HS-5 (cell line): ENCODE results near the gene NKX1-2.

ENCODE experiments used
- DNase-seq: peaks from one replicate; pipeline ENCODE4 v3.0.0-alpha.2; 2012; ENCODE audit warnings: low read depth

Gene NKX1-2

DNA sequence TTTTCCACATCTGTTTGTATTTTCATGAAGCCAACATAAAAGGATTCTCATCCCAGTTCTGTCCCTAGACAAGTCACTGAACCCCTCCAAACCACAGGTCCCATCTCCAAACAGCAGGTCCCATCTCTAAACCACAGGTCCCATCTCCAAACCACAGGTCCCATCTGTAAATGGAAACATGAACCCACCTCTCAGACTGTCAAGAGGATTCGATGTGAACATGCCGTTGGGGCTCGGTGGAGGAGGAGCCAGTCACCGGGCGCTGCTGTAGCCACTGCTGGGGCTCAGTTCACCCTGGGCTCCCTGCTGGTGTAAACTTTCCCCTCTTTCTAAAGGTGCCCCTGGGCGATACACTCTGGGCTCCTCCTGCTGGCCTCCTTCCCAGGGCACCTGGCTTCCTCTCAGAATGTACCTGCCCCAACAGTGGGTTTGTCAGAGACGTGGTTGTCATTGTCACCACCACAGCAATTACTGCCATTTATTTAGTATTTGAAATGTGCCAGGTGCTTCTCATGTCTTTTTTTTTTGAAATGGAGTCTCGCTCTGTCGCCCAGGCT is 24.8 kb upstream of the NKX1-2 start:
- DNase-seq, result no peak

DNA sequence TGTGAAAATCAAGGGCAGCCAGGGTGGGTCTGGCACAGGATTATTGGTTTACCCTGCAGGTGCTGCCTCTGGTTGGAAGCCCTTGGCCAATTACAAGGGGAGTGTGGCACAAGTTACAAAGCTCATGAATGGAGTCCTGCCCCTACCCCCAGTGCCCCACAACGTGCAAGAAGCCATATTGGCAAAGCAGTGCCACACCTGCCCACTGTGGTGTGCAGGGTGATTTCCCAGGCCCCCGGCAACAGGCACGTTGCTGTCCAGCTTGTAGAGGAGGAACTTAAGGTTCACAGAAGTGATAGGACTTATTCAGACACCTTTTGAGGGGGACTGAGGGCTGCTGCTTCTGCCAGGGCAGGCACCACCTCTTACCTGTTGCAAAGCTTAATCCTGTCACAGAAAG is 23.2 kb upstream of the NKX1-2 start:
- no peak for DNase-seq

- no peak for DNase-seq
These were observed 22.2 kb upstream of the NKX1-2 start for GRCh38 chr10:124472071-124472470.

GRCh38 chr10:124470544-124471434 is 21.0 kb upstream of the NKX1-2 start:
- DNase-seq, result no peak

DNA sequence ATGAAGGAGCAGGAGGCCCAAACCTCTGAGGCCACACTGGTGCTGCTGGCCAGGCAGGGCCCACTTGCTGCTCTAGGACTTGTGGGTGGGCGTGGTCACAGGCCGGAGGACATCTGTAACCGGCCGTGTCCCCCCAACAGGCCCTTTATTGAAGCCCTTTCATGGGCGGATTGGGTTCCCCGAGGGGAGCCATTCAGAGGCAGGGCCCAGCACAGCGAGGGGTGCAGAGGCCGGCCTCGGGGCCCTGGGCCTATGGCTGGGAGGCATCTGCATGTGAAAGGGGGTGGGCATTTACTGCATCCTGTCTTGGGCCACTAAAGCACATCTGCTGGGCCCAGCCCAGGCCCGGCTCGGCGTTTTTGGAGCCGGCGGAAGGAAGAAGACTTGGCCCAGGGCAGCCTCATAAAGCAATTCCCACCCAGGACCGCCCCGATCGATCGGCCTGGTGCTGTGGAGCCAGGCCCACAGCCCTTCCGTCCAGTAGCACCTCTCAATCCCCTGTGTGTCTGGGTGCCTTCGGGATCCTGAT is 20.2 kb upstream of the NKX1-2 start:
- no peak for DNase-seq

DNA sequence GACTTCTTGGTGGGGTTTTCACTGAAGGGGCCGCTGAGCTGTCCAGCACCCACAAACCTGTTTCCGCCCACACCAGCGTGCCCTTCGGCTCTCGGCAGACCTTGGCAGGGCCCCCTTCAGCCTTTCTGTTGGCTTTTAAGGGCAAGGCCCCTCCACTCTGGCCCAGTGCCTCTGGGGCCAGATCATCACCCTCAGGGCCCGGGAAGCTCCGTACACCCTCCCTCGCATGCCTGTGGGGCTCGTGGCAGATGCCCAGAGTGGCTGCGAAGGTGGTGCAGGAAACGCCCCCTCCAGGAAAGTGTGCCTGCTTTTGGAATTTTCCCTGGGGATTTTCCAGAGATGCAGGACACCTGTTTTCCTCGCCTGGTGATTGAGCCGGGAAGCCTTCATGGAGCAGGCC is 18.8 kb upstream of the NKX1-2 start:
- no peak for DNase-seq

DNA sequence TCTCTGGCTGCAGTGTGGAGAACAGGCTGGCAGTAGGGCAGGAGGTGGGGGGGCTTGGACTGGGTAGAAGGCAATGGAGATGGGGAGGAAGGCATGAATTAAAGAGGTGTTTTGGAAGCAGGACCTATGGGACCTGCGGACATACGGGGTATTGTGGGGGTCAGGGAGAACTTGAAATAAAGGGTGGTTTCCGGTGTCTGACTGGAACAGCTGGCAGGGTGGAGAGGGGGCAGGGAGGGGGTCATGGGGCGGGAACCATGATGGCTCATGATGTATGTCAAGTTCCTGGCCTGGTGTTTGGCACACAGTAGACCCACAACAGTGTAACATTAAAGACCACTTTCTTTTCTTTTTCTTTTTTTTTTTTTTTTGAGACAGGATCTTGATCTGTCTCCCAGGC is 17.3 kb upstream of the NKX1-2 start:
- no peak for DNase-seq

- DNase-seq, result no peak
These were observed 16.1 kb upstream of the NKX1-2 start for GRCh38 chr10:124465777-124466488.

DNA sequence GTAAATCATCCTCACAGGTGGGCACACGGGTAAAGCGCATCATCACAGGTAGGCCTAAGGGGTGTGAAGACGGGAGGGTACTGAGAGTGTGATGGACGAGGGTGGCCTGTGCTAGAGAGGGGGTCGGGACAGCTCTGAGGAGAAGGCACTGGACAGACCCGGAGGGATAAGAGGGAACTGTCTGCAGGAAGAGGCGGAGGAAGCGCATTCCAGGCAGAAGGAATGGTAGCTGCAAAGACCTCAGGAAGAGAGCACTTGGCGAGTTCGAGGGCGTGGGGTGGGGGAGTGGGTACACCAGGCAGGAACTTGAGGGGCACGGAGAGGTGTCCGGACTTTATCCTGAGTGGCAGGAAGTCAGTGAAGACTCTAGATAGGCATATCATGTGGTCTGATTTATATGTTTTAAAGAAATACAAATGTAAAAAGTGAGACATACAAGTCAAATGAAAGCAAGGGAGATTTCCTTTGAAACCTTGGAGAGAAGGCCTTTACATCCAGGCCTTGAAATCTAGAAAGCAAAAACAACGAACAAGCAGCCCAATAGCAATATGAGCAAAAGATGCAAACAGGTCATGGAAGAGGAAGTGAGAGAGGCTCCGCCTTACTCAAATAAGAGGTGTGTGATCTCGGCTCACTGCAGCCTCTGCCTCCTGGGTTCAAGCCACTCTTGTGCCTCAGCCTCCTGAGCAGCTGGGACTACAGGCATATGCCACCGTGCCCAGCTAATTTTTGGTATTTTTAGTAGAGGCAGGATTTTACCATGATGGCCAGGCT is 15.4 kb upstream of the NKX1-2 start:
- no peak for DNase-seq

GRCh38 chr10:124464028-124464965 is 14.5 kb upstream of the NKX1-2 start:
- no peak for DNase-seq

DNA sequence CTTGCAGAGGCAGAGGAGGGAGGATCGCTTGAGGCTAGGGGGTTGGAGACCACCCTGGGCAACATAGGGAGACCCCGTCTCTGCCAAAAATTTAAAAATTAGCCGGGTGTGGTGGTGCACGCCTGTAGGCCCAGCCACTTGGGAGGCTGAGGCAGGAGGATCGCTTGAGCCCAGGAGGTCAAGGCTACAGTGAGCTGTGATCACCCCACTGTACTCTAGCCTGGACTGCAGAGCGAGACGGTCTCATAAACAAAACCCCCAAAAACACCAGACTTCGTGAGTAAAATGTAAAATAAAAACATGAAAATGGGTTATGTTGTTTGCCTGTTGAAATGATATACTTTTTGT is 12.5 kb upstream of the NKX1-2 start:
- DNase-seq, result no peak

DNA sequence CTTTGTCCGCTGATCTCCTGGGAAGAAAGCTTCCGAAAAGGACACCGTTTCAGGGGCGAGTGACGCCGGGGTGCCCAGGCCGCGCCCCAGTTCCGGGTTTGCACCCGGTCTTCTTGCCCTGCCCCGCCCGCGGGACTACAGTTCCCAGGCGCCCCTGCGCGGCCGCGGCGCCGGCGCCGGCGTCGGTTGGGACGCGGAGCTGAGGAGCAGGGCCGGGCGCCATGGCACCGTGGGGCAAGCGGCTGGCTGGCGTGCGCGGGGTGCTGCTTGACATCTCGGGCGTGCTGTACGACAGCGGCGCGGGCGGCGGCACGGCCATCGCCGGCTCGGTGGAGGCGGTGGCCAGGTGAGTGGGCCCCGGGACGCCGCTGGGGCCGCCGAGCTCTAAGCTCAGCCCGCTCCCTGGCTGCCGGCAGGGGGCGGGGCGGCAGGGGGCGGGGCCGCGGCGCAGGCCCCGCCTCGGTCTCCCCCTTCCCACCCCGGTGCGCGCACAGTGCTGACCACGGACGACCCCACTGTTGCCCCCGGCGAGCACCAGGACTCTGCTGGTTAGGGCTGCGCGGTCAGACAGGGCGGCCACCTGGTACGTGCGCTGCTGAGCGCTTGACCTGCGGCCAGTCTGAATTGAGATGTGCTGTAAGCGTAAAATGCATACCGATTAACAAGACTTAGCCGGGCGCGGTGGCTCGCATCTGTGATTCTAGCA is 12.0 kb upstream of the NKX1-2 start, which contains the start of gene LHPP:
TSS of gene LHPP (plus strand) at position 182 of the 706 bp plus-strand sequence. CDS start at position 222, 40 bp downstream.
- peak; percentile 30 for DNase-seq

GRCh38 chr10:124460144-124460543 is 10.3 kb upstream of the NKX1-2 start:
- DNase-seq, result no peak

GRCh38 chr10:124459395-124459794 is 9.6 kb upstream of the NKX1-2 start:
- no peak for DNase-seq

DNA sequence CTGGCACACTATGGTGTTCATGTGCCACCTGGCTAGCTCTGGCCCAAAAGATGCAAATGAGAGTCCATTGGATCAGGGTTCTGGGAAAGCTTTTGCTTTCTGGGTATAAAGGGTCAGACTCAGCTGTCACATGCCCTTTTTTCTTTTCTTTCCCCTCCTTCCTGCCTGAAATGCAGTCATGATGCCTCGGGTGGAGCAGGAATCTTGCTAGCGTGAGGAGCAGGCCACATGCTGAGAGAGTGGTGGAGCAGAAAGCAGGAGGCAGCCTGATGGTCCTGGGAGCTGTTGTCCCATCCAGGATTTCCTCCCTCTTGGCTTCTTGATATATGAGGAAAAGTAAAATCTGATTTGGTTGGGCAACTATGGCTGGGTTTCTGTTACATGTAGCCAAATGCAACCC is 9.1 kb upstream of the NKX1-2 start:
- DNase-seq, result no peak

DNA sequence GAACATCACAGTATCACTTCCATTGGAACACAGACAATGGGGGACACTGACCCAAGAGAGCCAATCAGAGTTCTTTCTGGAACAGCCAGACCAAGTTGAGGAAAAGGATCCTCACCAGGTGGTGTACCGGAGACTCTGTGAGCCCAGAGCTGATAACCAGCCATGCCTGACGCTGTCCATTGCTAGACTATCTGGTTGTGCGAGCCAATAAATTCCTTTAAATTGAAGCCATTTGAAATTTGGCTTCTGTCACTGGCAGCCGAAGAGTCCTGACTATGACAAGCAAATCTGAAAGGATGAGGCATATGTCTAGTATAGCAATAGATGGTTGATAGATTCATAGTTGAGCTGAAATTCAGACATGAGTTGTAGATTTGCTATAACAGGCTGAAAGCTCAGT is 8.6 kb upstream of the NKX1-2 start:
- DNase-seq, result no peak

- DNase-seq, result no peak
These were observed 5.6 kb upstream of the NKX1-2 start for GRCh38 chr10:124455441-124455840.

GRCh38 chr10:124453960-124454610 is 4.2 kb upstream of the NKX1-2 start:
- DNase-seq, result no peak

- no peak for DNase-seq
These were observed 1.4 kb upstream of the NKX1-2 start for GRCh38 chr10:124451276-124451675.

DNA sequence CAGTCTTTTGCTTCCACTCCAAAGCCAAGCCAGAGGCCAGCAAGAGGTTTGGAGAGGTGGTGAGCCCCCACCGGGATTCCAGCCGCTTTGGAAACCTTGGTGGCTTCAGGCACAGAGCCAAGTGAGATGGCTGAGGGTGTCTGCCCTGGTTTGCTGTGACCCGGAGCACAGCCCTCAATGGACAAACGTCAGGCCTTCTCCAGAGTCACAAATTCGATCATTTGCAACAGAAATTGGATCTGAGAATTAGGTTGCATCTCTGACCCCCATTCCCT is 885 bp upstream of the NKX1-2 start:
- DNase-seq, result no peak
